ENCODE measurements around the gene DDC.
"Not testable (repeated sequence)": the region's sequence is repeated elsewhere in the genome, so short reads cannot be mapped to it uniquely, and the experiment has no call there.

Gene DDC

GRCh38 chr7:50533866-50534265 lies 31.3 kb downstream of the DDC start:
- TF ChIP-seq POLR2A (IDR thresholded peaks at IDR 0.05; ENCODE audit: low read length) = no peak
- TF ChIP-seq GATA1 (IDR thresholded peaks at IDR 0.05; ENCODE audit: low read depth, low read length) = no peak

GRCh38 chr7:50531928-50532327 lies 33.3 kb downstream of the DDC start:
- no peak for TF ChIP-seq GATA1 (IDR thresholded peaks at IDR 0.05; ENCODE audit: low read depth, low read length)
- no peak for TF ChIP-seq POLR2A (IDR thresholded peaks at IDR 0.05; ENCODE audit: low read length)
- no peak for DNase-seq

More at GRCh38 chr7:50533866-50534265, 31.3 kb downstream of the DDC start:
- DNase-seq = peak in 1 of 2 experiments; percentile 28

GRCh38 chr7:50531401-50531911 lies 33.7 kb downstream of the DDC start:
- TF ChIP-seq GATA1 (IDR thresholded peaks at IDR 0.05; ENCODE audit: low read depth, low read length) = no peak
- TF ChIP-seq POLR2A (IDR thresholded peaks at IDR 0.05; ENCODE audit: low read length) = no peak
- peak in 1 of 2 experiments; percentile 25 for DNase-seq

GRCh38 chr7:50530766-50531165 lies 34.4 kb downstream of the DDC start:
- DNase-seq = no peak
- no peak for TF ChIP-seq POLR2A (IDR thresholded peaks at IDR 0.05; ENCODE audit: low read length)
- TF ChIP-seq GATA1 (IDR thresholded peaks at IDR 0.05; ENCODE audit: low read depth, low read length) = no peak

GRCh38 chr7:50529093-50529862 lies 35.9 kb downstream of the DDC start:
- TF ChIP-seq GATA1 (IDR thresholded peaks at IDR 0.05; ENCODE audit: low read depth, low read length) (no peak), POLR2A (IDR thresholded peaks at IDR 0.05; ENCODE audit: low read length) (no peak)
- no peak for DNase-seq

- DNase-seq = no peak
- no peak for TF ChIP-seq GATA1 (IDR thresholded peaks at IDR 0.05; ENCODE audit: low read depth, low read length)
- TF ChIP-seq POLR2A (IDR thresholded peaks at IDR 0.05; ENCODE audit: low read length) = no peak
Observed at GRCh38 chr7:50528266-50529092, 36.7 kb downstream of the DDC start.

- not testable (repeated sequence) for DNase-seq
Observed at GRCh38 chr7:50519350-50519749, 45.9 kb downstream of the DDC start.

GRCh38 chr7:50513166-50513871 lies 51.9 kb downstream of the DDC start:
- DNase-seq = no peak
- TF ChIP-seq POLR2A (IDR thresholded peaks at IDR 0.05; ENCODE audit: low read length) = no peak
- TF ChIP-seq GATA1 (IDR thresholded peaks at IDR 0.05; ENCODE audit: low read depth, low read length) = no peak

- no peak for DNase-seq
- TF ChIP-seq GATA1 (IDR thresholded peaks at IDR 0.05; ENCODE audit: low read depth, low read length) (no peak), POLR2A (IDR thresholded peaks at IDR 0.05; ENCODE audit: low read length) (no peak)
Observed at GRCh38 chr7:50512384-50512783, 52.8 kb downstream of the DDC start.

GRCh38 chr7:50509459-50509858 lies 55.7 kb downstream of the DDC start:
- DNase-seq = no peak
- TF ChIP-seq POLR2A (IDR thresholded peaks at IDR 0.05; ENCODE audit: low read length) = no peak
- no peak for TF ChIP-seq GATA1 (IDR thresholded peaks at IDR 0.05; ENCODE audit: low read depth, low read length)

- DNase-seq = no peak
- no peak for TF ChIP-seq GATA1 (IDR thresholded peaks at IDR 0.05; ENCODE audit: low read depth, low read length)
- TF ChIP-seq POLR2A (IDR thresholded peaks at IDR 0.05; ENCODE audit: low read length) = no peak
Observed at GRCh38 chr7:50508471-50508943, 56.7 kb downstream of the DDC start.

GRCh38 chr7:50507898-50508470 lies 57.2 kb downstream of the DDC start:
- no peak for DNase-seq
- TF ChIP-seq POLR2A (IDR thresholded peaks at IDR 0.05; ENCODE audit: low read length) (no peak), GATA1 (IDR thresholded peaks at IDR 0.05; ENCODE audit: low read depth, low read length) (no peak)

- no peak for DNase-seq
- TF ChIP-seq GATA1 (IDR thresholded peaks at IDR 0.05; ENCODE audit: low read depth, low read length) = no peak
- no peak for TF ChIP-seq POLR2A (IDR thresholded peaks at IDR 0.05; ENCODE audit: low read length)
Observed at GRCh38 chr7:50505553-50506210, 59.5 kb downstream of the DDC start.
